ENCODE data around the gene CREB1.

- TF ChIP-seq CTCF (IDR thresholded peaks at IDR 0.05): no peak
- TF ChIP-seq POLR2A (IDR thresholded peaks at IDR 0.05): no peak
Measured at GRCh38 chr2:207492461-207492860, 37.3 kb upstream of the CREB1 start.
